A549 (cell line): ENCODE measurements around the gene ANXA1. TPM values are rescaled to one million over a fixed set of nuclear protein-coding genes. Genes with fewer than 3 reads are reported as not detected.

Experiments
- ATAC-seq, 2 experiments: fragments of 200-7000 bp in 1 of 2; fragments of >200 bp in 1 of 2; cut with Nextera tagmentation in 1 of 2; cut with Tn5 transposase in 1 of 2; 3 replicates each; pipeline versions ENCODE4 v1.8.0 to v1.9.1; 2018 to 2020; ENCODE audit warnings: mild to moderate bottlenecking in 1 of 2, moderate library complexity in 1 of 2
- CTCF ChIA-PET: fragments of 300-600 bp; sonication (Branson Sonifier 250); formaldehyde crosslinking; extraction: SDS; loops from one replicate; lab custom pipeline; 2021; ENCODE audit warnings: antibody characterized with exemption, inconsistent platforms; lab: Yijun Ruan, JAX
- POLR2A ChIA-PET: fragments of 350-600 bp; formaldehyde crosslinking; extraction: SDS; loops from one replicate; lab custom pipeline; 2021; ENCODE audit warnings: antibody characterized with exemption, inconsistent platforms; lab: Yijun Ruan, JAX
- DNase-seq, 2 experiments: peaks; one replicate each; pipeline versions ENCODE4 v3.0.0 to v3.0.0-alpha.2; 2011 to 2016; ENCODE audit warnings: low read depth in 1 of 2, low spot score in 1 of 2
- FAIRE-seq: peaks from 2 replicates; lab custom pipeline; 2011; peaks lifted over from hg19 to GRCh38; lab: Jason Lieb, UNC
- H3K27ac ChIP-seq, 2 experiments: fragments of >200 bp; sonication (Bioruptor Twin); formaldehyde crosslinking; 3 replicates each; pipeline ENCODE4 v1.5.1; 2016 to 2017
- H3K4me1 ChIP-seq: fragments of >200 bp; sonication (Bioruptor Twin); formaldehyde crosslinking; 3 replicates; pipeline ENCODE4 v1.6.1; 2016
- H3K4me2 ChIP-seq: fragments of >200 bp; sonication (Bioruptor Twin); formaldehyde crosslinking; 3 replicates; pipeline ENCODE4 v1.6.1; 2016
- H3K4me3 ChIP-seq: fragments of >200 bp; sonication (Bioruptor Twin); formaldehyde crosslinking; 3 replicates; pipeline ENCODE4 v1.5.1; 2016
- H3K9me3 ChIP-seq: fragments of >200 bp; sonication (Bioruptor Twin); formaldehyde crosslinking; 3 replicates; pipeline ENCODE4 v1.6.1; 2016
- BCL3 ChIP-seq: fragments of >200 bp; sonication (Bioruptor Twin); formaldehyde crosslinking; IDR thresholded peaks from 3 replicates; pipeline ENCODE4 v1.6.1; 2016
- CEBPB ChIP-seq, 2 experiments: fragments of >200 bp in 1 of 2; sonication (Bioruptor Twin) in 1 of 2; formaldehyde crosslinking in 1 of 2; IDR thresholded peaks; 2 replicates each; pipeline ENCODE4 v1.6.1; 2012 to 2016
- EHF ChIP-seq: fragments of 250-450 bp; sonication (Bioruptor Pico); IDR thresholded peaks from 2 replicates; pipeline ENCODE4 v1.5.0; 2020; ENCODE audit warnings: mild to moderate bottlenecking
- FOSB ChIP-seq: fragments of 250-450 bp; sonication (Bioruptor Pico); IDR thresholded peaks from 2 replicates; pipeline ENCODE4 v1.5.0; 2020; ENCODE audit warnings: mild to moderate bottlenecking, moderate library complexity
- FOSL2 ChIP-seq, 2 experiments: fragments of 450-650 bp in 1 of 2; fragments of >200 bp in 1 of 2; sonication (Bioruptor Twin) in 1 of 2; formaldehyde crosslinking; IDR thresholded peaks; 2 replicates each; pipeline versions ENCODE4 v1.5.0 to v1.6.1; 2016 to 2020; ENCODE audit warnings: mild to moderate bottlenecking in 1 of 2, moderate library complexity in 1 of 2
- FOXS1 ChIP-seq: fragments of 250-450 bp; sonication (Bioruptor Pico); IDR thresholded peaks from 2 replicates; pipeline ENCODE4 v1.5.0; 2020; ENCODE audit warnings: mild to moderate bottlenecking, moderate library complexity
- HEYL ChIP-seq: fragments of 250-450 bp; sonication (Bioruptor Pico); IDR thresholded peaks from 2 replicates; pipeline ENCODE4 v1.8.0; 2021; ENCODE audit warnings: mild to moderate bottlenecking, moderate library complexity
- HMGXB4 ChIP-seq: fragments of 250-450 bp; sonication (Bioruptor Pico); IDR thresholded peaks from 2 replicates; pipeline ENCODE4 v1.5.0; 2021; ENCODE audit warnings: mild to moderate bottlenecking, moderate library complexity, borderline replicate concordance
- HOXB5 ChIP-seq: fragments of 250-450 bp; sonication (Bioruptor Pico); IDR thresholded peaks from 2 replicates; pipeline ENCODE4 v1.5.0; 2020; ENCODE audit warnings: mild to moderate bottlenecking, moderate library complexity
- JUN ChIP-seq, 2 experiments: fragments of >200 bp; sonication (Bioruptor Twin); formaldehyde crosslinking; IDR thresholded peaks; 2 replicates in 1 of 2; 3 replicates in 1 of 2; pipeline ENCODE4 v1.6.1; 2016 to 2017
- PHF8 ChIP-seq: fragments of 200-600 bp; sonication (generic); IDR thresholded peaks from 2 replicates; pipeline ENCODE4 v1.6.1; 2016; ENCODE audit warnings: low read depth, mild to moderate bottlenecking, antibody characterized with exemption, moderate library complexity, borderline replicate concordance
- RAD21 ChIP-seq, 2 experiments: fragments of >200 bp in 1 of 2; sonication (Bioruptor Twin) in 1 of 2; formaldehyde crosslinking in 1 of 2; IDR thresholded peaks in 1 of 2; conservative IDR thresholded peaks in 1 of 2; 2 replicates in 1 of 2; 3 replicates in 1 of 2; pipeline ENCODE4 v1.6.1; 2012 to 2018; ENCODE audit warnings: inconsistent platforms in 1 of 2
- RARB ChIP-seq: fragments of 250-450 bp; sonication (Bioruptor Pico); IDR thresholded peaks from 2 replicates; pipeline ENCODE4 v1.8.0; 2021; ENCODE audit warnings: mild to moderate bottlenecking, moderate library complexity
- REST ChIP-seq: fragments of 200-600 bp; sonication (generic); IDR thresholded peaks from 2 replicates; pipeline ENCODE4 v1.6.1; 2016; ENCODE audit warnings: antibody characterized with exemption, mild to moderate bottlenecking, moderate library complexity
- SREBF2 ChIP-seq: fragments of 450-650 bp; IDR thresholded peaks from 2 replicates; pipeline ENCODE4 v1.6.1; 2014; ENCODE audit warnings: mild to moderate bottlenecking, moderate library complexity
- USF2 ChIP-seq: fragments of 450-650 bp; IDR thresholded peaks from 2 replicates; pipeline ENCODE4 v1.6.1; 2014; ENCODE audit warnings: antibody characterized with exemption
- ZFP36 ChIP-seq: fragments of 450-650 bp; IDR thresholded peaks from 2 replicates; pipeline ENCODE4 v1.6.1; 2014; ENCODE audit warnings: borderline replicate concordance; ENCODE audit not compliant: partially characterized antibody
- ZSCAN20 ChIP-seq: fragments of 250-450 bp; sonication (Bioruptor Pico); IDR thresholded peaks from 2 replicates; pipeline ENCODE4 v1.8.0; 2022; ENCODE audit warnings: mild to moderate bottlenecking, moderate library complexity
- WGBS: methylation state at CpG from one replicate; pipeline ENCODE4 v1.1.6; 2017; ENCODE audit errors: missing lambda C conversion rate; 5-methylcytosine and 5-hydroxymethylcytosine counted together
- polyA minus RNA-seq: library from RNA; depleted of rRNA, polyadenylated mRNA; stranded (reverse); fragments of >200 nt; gene quantifications from 2 replicates; pipeline ENCODE4 v1.2.3, GENCODE V29; 2011; rRNA and poly(A)+ RNA removed
- polyA plus RNA-seq, 4 experiments: library from polyadenylated mRNA; depleted of rRNA in 3 of 4; stranded (reverse); fragments of >200 nt; fragmentation: RNase III in 1 of 4; extraction: RNeasy Plus Mini Kit Qiagen cat#74134 plus additional on column Dnase treatment in 1 of 4; gene quantifications; 2 replicates in 3 of 4; 3 replicates in 1 of 4; pipeline ENCODE4 v1.2.3, GENCODE V29; 2011 to 2017

ANXA1 gene
- 1,630 and 1,990 TPM in 2 replicates for polyA plus RNA-seq (2011; rRNA removed)
- 803 and 959 TPM in 2 replicates for polyA plus RNA-seq (2012; cell fraction: cytosol; rRNA removed)
- polyA plus RNA-seq (2012; cell fraction: nucleus; rRNA removed) = 455 and 518 TPM in 2 replicates
- polyA plus RNA-seq (2017; fragmentation: RNase III; extraction: RNeasy Plus Mini Kit Qiagen cat#74134 plus additional on column Dnase treatment) = 1,437 to 1,601 TPM (median 1,494 TPM) in 3 replicates
- 502 and 534 TPM in 2 replicates for polyA minus RNA-seq

- Histone ChIP-seq H3K4me2 (peak within 1 kb of the TSS; percentile 89), H3K27ac (peak within 1 kb of the TSS; percentile 89 to 94), H3K4me3 (peak within 1 kb of the TSS; percentile 62), H3K4me1 (peaks cover 45% of the 10 kb centered on the region), H3K9me3 (no peaks in the 10 kb centered on the region)
- ATAC-seq (peak; percentile 72 to 81), FAIRE-seq (peak; percentile 96), DNase-seq (peak; percentile 75 to 94)
- 1% methylated on average over 2 of the region's 2 CpGs for WGBS
- ChIA-PET CTCF (interaction anchor here (0.7 to 1.7 kb wide), 6 partner anchors 20 to 539 kb away, joined by 3 to 12 read pairs (median 4); no protein-coding TSS in a partner anchor), POLR2A (interaction anchor here (0.7 to 3.4 kb wide), 9 partner anchors 8 to 787 kb away, joined by 3 to 43 read pairs (median 5); partner anchors contain the start of gene ZFAND5)
- TF ChIP-seq EHF (peak; percentile 87), FOSB (CRISPR knock-in tag) (peak; percentile 91), HMGXB4 (CRISPR knock-in tag) (peak; percentile 88; the same call in 1 of the 2 replicates), CEBPB (IDR thresholded peaks at IDR 0.05) (peak; percentile 79 to 91; a peak in 3 of 4 replicates), ZSCAN20 (CRISPR knock-in tag) (no peak), RAD21 (conservative IDR thresholded peaks at IDR 0.05 in 1 of 2, IDR thresholded peaks at IDR 0.05 in 1 of 2) (peak in 1 of 2 experiments; percentile 3; a peak in 1 of 5 replicates), FOXS1 (CRISPR knock-in tag) (0 out of 2 replicates have a peak, but pooled peaks have one; percentile 50), SREBF2 (no peak), BCL3 (peak; percentile 81), JUN (IDR thresholded peaks at IDR 0.05) (peak; percentile 74 to 83; a peak in 4 of 5 replicates), HEYL (CRISPR knock-in tag) (no peak), USF2 (no peak), RARB (peak; percentile 87), HOXB5 (CRISPR knock-in tag) (0 out of 2 replicates have a peak, but pooled peaks have one; percentile 24), ZFP36 (no peak), FOSL2 (IDR thresholded peaks at IDR 0.05) (no peak), FOSL2 (CRISPR knock-in tag; IDR thresholded peaks at IDR 0.05) (peak; percentile 27; the same call in 1 of the 2 replicates), REST (peak; percentile 50; the same call in 1 of the 2 replicates), PHF8 (peak; percentile 28; the same call in 1 of the 2 replicates)
Measured at GRCh38 chr9:73151653-73152542, at the start of gene ANXA1. TSS of gene ANXA1 (plus strand) at chr9:73151865. CDS start at chr9:73158536, 6,671 bp downstream.
